GM18505 (cell line): ENCODE results near the gene TNC.

Source experiments
- ATAC-seq: cut with Tn5 transposase; IDR thresholded peaks from one replicate; pipeline ENCODE4 v1.9.1; 2021; ENCODE audit not compliant: unreplicated experiment
- POLR2A ChIP-seq: IDR thresholded peaks from 4 replicates; pipeline ENCODE4 v1.6.1; 2011; ENCODE audit warnings: borderline replicate concordance; ENCODE audit not compliant: insufficient read depth, insufficient read length; ENCODE audit errors: extremely low read depth

Gene TNC

DNA sequence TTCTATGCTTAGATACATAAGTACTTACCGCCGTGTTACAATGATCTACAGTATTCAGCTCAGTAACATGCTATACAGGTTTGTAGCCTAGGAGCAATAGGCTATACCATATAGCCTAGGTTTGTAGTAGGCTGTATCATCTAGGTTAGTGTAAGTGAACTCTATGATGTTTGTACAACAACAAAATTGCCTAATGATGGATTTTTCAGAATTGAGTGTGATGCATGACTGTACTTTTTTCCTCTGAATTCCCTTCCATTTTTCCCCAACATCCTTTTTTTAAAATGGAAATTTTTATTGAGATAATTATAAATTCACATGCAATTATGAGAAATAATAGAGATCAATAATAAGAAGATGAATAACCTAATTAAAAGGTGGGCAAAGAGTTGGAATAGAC lies 119.6 kb downstream of the TNC start:
- no peak for TF ChIP-seq POLR2A
- no peak for ATAC-seq

DNA sequence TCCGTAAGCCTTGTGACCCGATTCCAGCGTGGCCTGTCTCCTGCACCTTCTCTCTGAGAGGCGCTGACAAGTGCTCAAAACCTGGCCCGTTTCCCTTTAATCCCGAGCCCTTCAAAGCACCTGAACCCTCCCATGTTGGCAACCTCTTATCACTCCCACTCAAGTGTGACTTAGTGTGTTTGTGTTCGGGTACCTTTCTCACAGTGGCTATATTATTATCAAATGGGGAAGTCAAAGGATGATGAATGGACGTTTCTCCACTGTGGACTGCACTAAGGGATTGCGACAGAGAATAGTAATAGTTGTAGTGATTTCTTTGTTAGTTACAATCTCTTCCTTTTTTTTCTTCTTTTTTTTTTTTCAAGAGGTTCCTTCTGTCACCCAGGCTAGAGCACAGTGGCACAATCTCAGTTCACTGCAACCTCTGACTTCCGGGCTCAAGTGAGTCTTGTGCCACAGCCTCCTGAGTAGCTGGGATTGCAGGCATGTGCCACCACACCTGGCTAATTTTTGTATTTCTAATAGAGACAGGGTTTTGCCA lies 122.2 kb downstream of the TNC start:
- no peak for TF ChIP-seq POLR2A
- ATAC-seq, result no peak

DNA sequence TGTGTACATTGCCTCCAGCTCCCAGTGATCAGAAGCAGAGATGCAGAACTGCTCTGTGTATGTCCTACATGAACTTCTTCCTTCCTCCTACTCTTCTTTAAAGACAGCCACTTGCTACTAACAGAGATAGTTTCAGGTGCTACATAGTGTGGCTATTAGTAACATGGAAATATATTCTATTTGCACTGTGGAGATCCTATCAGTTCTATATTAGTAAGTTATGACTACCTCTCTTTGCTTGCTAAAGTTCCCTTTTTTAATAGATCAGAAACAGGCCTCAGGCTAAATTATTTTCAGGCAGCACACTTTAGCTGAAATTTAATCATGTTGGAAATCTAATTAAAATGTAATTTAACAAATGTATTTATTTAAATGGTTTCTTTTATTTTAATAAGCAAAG lies 123.2 kb downstream of the TNC start:
- no peak for TF ChIP-seq POLR2A
- ATAC-seq, result no peak

DNA sequence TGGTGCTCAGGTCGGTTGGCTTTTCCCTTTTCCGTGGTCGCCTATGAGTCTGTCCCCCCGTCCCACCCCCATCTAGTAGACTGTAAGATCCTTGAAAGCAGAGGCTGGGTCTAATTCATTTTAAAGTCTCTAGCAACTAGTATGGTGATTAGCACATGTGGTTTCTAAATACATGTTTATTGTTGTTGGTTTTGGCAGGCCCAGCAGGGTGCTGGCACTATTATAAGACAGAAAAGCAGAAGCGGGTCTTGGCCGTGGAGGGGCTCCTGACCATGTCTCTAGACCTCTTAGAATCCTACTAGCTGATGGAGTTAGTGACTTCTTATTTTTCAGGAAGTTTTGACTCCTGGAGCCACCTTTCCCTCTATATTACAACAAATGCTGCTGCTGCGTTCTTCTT lies 126.1 kb downstream of the TNC start:
- no peak for ATAC-seq
- TF ChIP-seq POLR2A, result no peak

DNA sequence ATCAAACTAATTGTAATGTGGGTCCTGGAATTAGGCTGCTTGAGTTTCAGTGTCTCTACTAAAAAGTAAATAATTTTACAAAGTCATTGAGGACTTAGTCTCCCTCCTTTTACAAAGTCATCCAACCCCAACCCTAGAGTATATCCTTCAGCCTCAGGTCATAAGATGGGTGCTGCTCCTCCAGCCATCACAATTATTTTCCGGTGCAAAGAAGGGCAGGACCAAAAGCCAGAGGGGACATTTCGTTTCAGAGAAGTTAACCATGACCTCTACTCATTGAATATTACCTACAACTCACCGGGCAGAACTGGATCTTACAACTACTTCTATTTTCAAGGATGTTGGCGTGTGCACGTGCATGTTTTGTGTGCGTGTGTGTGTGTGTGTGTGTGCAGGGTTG lies 127.1 kb downstream of the TNC start:
- no peak for ATAC-seq
- no peak for TF ChIP-seq POLR2A

DNA sequence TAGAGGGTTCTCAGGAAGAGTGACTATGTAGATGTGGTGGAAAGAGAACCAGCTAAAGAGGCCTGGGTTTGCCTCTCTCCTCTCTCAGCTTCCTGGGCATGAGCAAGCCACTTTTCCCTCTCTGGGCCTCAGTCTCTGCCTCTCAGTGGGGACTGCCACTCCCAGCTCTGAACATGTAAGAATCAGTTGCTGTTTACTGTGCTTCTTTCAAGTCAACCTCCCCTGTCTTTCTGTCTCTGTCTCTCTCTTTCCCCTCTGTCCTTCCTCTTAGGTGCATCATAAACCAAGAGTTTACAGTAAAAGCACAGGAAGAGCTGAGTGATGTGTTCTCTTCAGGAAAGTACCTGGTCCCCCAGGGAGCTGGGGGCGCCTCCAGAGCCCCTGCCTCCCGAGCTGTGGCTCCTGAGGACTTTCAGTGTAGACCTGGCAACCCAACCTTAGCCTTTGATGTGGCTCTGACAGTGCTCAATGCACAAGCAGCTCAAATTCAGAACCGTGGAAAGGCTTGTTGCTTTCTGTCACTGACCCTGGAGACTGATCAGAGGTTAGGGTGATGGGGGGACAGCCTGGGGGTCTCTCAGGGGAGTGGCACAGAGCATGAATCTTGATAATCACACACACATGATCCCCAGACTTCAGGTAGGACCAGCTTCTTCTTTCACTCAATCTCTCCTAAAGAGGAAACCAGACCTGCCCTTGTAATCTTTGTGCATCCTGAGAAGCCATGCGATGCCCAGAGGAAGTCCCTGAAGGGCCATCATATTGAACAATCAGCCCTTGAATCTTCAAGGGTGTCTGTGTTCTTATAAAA lies 128.2 kb downstream of the TNC start:
- no peak for ATAC-seq
- TF ChIP-seq POLR2A, result no peak

DNA sequence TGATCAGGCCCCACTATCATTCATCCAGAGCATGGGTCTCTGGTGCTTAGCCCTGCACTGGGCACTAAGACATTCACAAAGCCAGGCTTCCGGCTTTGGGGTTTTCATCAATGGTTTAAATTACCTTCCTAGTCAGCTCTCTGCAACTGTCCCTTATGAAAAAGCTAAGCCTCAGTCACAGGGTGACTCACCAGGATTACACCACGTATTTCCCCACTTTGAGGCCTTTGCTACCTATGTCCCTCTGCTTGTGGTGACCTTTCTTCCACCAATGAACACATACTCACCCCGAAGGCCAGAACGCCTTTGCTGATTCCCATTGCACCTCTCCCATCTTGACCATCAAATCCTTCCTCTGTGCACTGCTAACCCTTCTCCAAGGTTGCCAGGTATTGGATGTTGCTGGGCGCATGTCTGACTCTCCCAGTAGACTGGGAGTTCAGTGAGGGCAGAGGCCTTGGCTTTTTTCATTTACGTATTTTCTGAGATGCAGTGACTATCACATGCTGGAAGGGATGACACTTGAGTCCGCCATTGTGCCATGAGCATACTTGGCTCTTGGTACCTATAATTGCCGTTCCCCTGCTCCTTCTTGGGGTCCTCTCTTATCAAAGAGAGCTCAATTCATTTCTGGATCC lies 128.9 kb downstream of the TNC start:
- peak; percentile 50 for ATAC-seq
- TF ChIP-seq POLR2A, result no peak

DNA sequence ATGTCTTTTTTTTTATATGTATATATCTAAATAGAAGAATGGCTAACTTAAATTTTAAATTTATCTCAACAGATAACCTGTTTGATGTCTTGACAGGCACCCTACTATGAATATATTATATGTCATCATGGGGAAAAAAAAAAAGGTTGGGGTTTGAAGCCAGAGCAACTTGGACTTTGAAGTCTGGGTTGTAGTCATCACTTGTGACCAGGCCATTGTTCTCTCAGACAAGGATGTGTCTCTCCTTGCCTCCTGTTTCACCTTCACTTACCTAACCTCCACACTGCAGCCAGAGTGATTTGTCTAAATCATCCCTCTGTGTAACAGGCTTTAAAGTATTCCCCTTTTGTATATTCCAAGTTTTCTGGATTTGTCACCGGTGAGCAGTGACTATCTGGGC lies 130.8 kb downstream of the TNC start:
- TF ChIP-seq POLR2A, result no peak
- ATAC-seq, result no peak

DNA sequence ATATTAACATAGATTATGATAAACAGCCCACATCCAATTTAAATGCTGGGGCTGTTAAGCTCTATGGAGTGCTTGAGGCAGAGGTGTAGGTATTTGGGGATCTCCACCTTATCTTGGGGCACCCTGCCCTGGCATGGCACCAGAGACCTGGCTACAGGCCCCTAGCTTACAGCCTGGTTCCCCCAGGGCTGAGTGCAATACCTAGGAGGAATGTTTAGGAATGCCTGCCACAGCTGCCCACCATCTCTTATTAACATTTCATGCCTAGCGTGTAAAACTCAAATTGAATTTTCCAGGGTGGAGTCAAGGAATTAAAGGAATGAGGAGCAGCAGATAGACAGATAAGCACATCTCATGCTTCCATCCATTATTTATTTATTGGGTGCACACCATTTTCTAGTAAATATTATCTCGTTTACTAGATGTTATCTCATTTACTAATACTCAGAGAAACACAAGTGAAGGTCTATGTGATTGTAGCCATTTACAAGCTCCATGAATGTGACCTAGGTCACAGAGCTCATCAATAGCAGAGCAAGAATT lies 131.9 kb downstream of the TNC start:
- TF ChIP-seq POLR2A, result no peak

DNA sequence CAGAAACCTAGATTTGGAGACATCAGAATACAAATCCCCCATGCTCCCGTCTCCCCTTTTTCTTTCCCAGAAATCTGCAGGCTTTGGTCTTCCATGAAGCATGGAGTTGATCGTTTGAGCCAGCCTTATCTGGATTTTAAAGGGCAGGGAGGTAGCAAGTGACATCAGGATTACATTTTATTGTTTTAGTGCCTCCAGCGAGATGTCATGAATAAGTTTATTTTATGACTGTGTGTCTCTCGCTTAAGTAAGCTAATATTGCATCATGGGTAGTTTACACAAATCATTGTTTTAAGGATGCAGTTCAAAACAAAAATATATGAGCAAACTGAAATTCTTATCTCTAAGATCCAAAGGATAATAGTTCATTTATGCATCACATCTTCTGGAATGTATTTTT lies 136.9 kb downstream of the TNC start:
- TF ChIP-seq POLR2A, result no peak
- ATAC-seq, result no peak

More for the DNA sequence above, 131.9 kb downstream of the TNC start:
- ATAC-seq, result no peak

DNA sequence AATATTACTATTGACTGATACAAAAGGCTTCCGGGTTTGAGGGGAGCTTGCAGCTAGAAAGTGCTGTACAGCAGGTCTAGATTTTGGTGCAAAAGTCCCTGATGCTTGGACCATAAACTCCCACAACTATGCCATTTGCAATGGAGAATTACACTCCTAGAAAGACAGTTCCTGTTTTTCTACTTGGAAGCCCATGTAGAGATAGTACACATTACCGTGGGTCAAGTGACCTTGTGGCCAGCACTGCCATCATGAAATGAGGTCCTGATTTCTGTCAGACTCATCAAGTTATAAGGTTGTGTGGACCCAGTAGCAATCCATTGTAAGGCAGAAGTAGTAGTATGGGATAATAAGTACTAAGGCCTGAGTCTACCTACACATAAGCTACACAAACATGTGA lies 144.7 kb downstream of the TNC start:
- no peak for ATAC-seq
- no peak for TF ChIP-seq POLR2A

DNA sequence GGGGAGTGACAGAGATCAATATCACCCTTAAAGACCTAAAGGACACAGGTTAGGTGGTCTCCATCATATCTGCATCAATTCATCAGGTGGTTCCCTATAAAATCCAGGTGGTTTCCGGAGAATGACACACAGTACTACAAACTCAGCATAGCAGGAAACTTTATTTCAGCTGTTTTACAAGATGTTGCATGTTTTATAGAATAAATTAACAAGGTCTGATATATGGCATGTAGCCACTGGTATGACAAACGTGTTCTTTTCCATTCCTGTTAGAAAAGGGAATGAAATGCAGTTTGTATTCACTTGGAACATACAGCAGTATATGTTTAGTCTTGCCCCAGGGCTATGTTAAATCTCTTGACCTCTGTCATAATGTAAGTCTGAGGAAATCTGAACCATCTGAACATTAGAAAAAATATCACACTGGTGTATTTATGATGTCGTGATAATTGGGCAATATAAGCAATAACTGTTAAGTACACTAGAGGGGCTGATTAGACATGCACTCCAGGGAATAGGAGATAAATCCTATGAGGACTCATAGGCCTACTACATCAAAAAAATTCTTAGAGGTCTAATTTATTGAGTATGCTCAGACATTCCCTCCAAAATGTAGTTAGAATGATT lies 145.3 kb downstream of the TNC start:
- no peak for TF ChIP-seq POLR2A
- no peak for ATAC-seq
